ENCODE measurements around the gene GDI2. TPM values are rescaled to one million over a fixed set of nuclear protein-coding genes. Genes with fewer than 3 reads are reported as not detected.
"Not testable (repeated sequence)": the region's sequence is repeated elsewhere in the genome, so short reads cannot be mapped to it uniquely, and the experiment has no call there.

GDI2 gene
- total RNA-seq, 3 donors from 2014 or later, result 185 to 239 (median 211) TPM

DNA sequence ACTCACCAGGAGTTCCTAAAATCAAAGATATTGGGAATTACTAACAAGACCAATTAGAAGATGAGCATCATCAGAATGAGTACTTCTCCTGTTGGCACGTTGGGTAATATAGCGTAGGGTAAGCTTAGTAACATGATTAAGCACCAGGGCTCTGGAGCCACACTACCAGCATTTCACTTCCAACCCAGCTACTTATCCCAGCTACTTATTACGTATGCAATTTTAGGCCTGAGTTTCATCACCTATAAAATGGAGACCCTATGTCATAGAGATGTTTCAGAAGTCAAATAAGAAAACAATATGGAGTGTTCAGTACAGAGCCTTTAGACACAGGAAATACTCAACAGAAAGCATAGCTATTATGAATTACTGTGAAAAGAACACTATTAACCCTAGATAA lies 19.0 kb downstream of the GDI2 start:
- H3K4me3 ChIP-seq, result no peak overlapping the region
- TF ChIP-seq, protein P1, sequence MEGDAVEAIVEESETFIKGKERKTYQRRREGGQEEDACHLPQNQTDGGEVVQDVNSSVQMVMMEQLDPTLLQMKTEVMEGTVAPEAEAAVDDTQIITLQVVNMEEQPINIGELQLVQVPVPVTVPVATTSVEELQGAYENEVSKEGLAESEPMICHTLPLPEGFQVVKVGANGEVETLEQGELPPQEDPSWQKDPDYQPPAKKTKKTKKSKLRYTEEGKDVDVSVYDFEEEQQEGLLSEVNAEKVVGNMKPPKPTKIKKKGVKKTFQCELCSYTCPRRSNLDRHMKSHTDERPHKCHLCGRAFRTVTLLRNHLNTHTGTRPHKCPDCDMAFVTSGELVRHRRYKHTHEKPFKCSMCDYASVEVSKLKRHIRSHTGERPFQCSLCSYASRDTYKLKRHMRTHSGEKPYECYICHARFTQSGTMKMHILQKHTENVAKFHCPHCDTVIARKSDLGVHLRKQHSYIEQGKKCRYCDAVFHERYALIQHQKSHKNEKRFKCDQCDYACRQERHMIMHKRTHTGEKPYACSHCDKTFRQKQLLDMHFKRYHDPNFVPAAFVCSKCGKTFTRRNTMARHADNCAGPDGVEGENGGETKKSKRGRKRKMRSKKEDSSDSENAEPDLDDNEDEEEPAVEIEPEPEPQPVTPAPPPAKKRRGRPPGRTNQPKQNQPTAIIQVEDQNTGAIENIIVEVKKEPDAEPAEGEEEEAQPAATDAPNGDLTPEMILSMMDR (IDR thresholded peaks at IDR 0.05), result no peak
- no peaks in the 10 kb centered on the region for H3K9me3 ChIP-seq
- intact Hi-C loops (cut with DNase I, micrococcal nuclease), result no loop called here
- peaks cover 14% of the 10 kb centered on the region for H3K36me3 ChIP-seq (ENCODE audit: low read depth)
- no peak for ATAC-seq
- no peaks in the 10 kb centered on the region for H3K4me1 ChIP-seq (ENCODE audit: low read depth)
- no peak for DNase-seq

DNA sequence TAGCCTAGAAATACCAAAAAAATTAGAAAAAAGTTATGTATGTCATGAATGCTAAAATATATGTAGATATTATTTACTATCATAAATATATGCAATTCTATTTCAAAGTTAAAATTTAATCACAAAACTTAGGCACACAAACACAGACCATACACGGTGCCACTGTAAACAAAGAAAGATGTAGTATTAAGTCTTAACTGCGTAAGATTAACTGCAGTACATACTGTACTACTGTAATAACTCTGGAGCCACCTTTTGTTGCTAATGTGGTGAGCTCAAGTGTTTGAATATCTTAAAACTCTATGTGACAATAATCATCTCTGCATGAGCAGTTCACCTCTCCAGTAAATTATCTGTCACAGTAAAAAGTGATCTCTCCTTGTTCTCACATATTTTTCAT lies 23.6 kb downstream of the GDI2 start:
- DNase-seq (no peak), ATAC-seq (no peak)
- Histone ChIP-seq H3K4me3 (no peak overlapping the region), H3K36me3 (ENCODE audit: low read depth) (no peaks in the 10 kb centered on the region), H3K9me3 (no peaks in the 10 kb centered on the region), H3K4me1 (ENCODE audit: low read depth) (no peaks in the 10 kb centered on the region)
- intact Hi-C loops (cut with DNase I, micrococcal nuclease), result no loop called here
- TF ChIP-seq, protein P1 (IDR thresholded peaks at IDR 0.05), result no peak

DNA sequence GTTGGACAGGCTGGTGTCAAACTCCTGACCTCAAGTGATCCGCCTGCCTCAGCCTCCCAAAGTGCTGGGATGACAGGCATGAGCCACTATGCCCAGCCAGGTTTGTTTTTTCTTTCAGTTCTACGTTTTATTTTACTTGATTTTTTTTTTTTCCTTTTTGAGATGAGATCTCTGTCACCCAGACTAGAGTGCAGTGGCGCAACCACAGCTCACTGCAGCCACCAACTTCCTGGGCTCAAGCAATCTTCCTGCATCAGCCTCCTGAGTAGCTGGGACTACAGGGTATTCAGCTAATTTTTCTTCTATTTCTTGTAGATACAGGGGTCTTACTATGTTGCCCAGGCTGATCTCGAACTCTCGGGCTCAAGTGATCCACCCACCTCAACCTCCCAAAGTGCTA lies 24.3 kb downstream of the GDI2 start:
- Histone ChIP-seq H3K36me3 (ENCODE audit: low read depth) (no peaks in the 10 kb centered on the region), H3K4me1 (ENCODE audit: low read depth) (no peaks in the 10 kb centered on the region), H3K4me3 (no peak overlapping the region), H3K9me3 (no peaks in the 10 kb centered on the region)
- ATAC-seq, result no peak
- intact Hi-C loops (cut with DNase I, micrococcal nuclease), result no loop called here
- DNase-seq, result no peak
- TF ChIP-seq, protein P1 (IDR thresholded peaks at IDR 0.05), result no peak

DNA sequence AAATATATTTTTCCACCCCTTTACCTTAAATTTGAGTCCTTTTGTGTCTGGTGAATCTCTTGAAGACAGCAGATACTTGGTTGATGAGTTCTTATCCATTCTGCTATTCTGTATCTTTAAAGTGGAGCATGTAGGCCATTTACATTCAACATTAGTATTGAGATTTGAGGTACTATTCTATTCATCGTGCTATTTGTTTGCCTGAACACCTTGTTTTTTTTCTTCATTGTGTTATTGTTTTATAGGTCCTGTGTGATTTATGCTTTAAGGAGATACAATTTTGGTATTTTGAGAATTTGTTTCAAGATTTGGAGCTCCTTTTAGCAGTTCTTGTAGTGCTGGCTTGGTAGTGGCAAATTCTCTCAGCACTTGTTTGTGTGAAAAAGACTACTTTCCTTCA lies 29.9 kb downstream of the GDI2 start:
- H3K4me3 ChIP-seq, result no peak overlapping the region
- H3K36me3 ChIP-seq (ENCODE audit: low read depth), result no peaks in the 10 kb centered on the region
- TF ChIP-seq, protein P1 (IDR thresholded peaks at IDR 0.05), result no peak
- no peak for DNase-seq
- H3K9me3 ChIP-seq, result no peaks in the 10 kb centered on the region
- no peak for ATAC-seq
- no peaks in the 10 kb centered on the region for H3K4me1 ChIP-seq (ENCODE audit: low read depth)
- intact Hi-C loops (cut with DNase I, micrococcal nuclease), result no loop called here

DNA sequence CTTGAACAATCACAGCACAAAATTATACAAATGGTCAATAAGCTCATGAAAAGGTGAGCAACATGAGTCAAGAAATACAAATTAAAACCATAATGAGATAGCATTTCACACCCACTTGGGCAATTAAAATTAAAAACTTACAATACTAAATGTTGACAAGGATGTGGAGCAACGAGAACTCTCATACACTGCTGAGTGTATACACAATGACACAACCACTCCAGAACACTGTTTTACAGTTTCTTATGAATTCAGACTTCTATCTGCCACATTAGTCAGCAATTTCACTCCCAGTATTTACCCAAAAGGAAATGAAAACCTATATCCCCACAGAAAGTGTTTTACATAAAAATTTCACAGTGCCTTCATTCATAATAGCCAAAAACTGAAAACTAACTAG lies 31.1 kb downstream of the GDI2 start:
- no peak for ATAC-seq
- intact Hi-C loops (cut with DNase I, micrococcal nuclease), result no loop called here
- DNase-seq, result no peak
- Histone ChIP-seq H3K9me3 (no peaks in the 10 kb centered on the region), H3K4me3 (no peak overlapping the region), H3K4me1 (ENCODE audit: low read depth) (no peaks in the 10 kb centered on the region), H3K36me3 (ENCODE audit: low read depth) (no peaks in the 10 kb centered on the region)
- TF ChIP-seq, protein P1 (IDR thresholded peaks at IDR 0.05), result no peak

DNA sequence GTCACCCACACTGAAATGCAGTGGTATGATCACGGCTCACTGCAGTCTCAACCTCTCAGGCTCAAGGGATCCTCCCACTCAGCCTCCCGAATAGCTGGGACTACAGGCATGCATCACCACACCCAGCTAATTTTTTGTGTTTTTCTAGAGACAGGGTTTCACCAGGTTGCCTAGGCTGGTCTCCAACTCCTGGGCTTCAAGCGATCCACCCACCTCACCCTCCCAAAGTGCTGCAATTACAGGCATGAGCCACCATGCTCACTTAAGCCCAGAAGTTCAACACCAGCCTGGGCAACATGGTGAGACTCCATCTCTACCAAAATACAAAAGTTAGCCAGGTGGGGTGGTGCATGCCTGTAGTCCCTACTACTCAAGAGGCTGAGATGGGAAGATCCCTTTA lies 33.5 kb downstream of the GDI2 start:
- Histone ChIP-seq H3K36me3 (ENCODE audit: low read depth) (no peaks in the 10 kb centered on the region), H3K4me3 (no peak overlapping the region), H3K4me1 (ENCODE audit: low read depth) (no peaks in the 10 kb centered on the region), H3K9me3 (no peaks in the 10 kb centered on the region)
- ATAC-seq (no peak), DNase-seq (no peak)
- TF ChIP-seq, protein P1 (IDR thresholded peaks at IDR 0.05), result no peak
- intact Hi-C loops (cut with DNase I, micrococcal nuclease), result no loop called here

DNA sequence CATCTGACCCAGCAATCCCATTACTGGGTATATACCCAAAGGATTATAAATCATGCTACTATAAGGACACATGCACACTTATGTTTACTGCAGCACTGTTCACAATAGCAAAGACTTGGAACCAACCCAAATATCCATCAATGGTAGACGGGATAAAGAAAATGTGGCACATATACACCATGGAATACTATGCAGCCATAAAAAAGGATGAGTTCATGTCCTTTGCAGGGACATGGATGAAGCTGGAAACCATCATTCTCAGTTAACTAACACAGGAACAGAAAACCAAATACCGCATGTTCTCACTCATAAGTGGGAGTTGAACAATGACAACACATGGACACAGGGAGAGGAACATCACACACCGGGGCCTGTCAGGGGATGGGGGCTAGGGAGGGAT lies 35.5 kb downstream of the GDI2 start:
- intact Hi-C loops (cut with DNase I, micrococcal nuclease); H3K4me3 ChIP-seq; ATAC-seq; H3K36me3 ChIP-seq (ENCODE audit: low read depth); DNase-seq; H3K4me1 ChIP-seq (ENCODE audit: low read depth); H3K9me3 ChIP-seq: not testable (repeated sequence)

Data from mucosa of descending colon (tissue), 3 donors.